Measurements from ENCODE around the gene TLE3.

DNA sequence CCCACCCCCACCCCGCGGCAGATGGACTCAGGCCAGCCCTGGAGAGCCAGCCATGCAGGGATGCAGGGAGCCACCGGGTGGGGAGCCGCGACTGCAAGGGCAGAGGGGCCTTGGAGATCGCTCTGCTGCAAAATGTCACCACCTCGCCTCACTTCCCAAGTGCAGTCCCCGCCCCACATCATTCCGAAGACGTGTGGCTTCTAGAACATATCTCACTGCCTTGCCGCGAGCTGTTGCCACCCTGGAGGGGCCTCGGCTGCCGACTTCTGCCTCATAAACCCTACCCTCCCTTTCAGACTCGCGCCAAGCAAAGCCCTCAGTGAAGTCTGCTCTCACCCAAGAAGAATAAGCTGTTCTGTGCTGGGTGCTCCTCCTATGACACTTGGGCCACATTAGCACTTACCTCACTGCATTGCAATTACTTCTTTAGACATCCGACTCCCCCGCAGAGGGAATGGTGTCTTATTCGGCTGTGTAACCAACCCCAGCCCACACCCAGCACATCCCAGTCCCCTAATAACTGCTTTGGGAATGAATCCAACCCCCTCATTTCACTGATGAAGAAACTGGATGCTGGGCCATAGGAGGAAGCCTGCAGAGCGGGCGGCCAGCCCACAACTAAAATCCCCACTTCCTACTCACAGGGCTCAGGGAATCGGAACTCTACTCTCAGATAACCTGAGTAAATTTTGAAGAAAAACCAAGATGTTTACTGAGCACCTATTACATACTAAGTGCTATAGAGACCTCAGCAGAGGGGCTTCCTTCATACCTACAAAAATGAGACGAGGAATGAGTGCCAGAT, 8.6 kb downstream of the TLE3 start:
- TF ChIP-seq POLR2A (IDR thresholded peaks at IDR 0.05; ENCODE audit: low read length): no peak
- TF ChIP-seq GATA1 (IDR thresholded peaks at IDR 0.05; ENCODE audit: low read depth, low read length): no peak
